ENCODE results near the gene BLVRB. TPM values are rescaled to one million over a fixed set of nuclear protein-coding genes. Genes with fewer than 3 reads are reported as not detected.

Gene BLVRB
- total RNA-seq, 1 experiment from 2014 or later: 246 TPM

DNA sequence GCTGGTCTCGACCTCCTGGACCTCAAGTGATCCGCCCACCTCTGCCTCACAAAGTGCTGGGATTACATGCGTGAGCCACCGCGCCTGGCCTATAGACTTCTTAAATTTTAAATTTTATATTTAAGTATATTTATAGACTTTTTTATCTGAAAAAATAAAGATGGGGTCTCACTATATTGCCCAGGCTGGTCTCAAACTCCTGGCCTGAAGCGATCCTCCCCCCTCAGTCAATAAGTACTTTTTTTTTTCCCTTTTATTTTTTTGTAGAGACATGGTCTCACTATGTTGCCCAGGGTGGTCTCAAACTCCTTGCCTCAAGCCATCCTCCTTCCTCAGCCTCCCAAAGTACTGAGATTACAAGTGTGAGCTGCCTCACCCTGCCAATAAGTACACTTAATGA is 41.6 kb downstream of the BLVRB start:
- Histone ChIP-seq H3K79me2 (ENCODE audit: low read length) (peaks cover 33% of the 10 kb centered on the region), H3K4me1 (ENCODE audit: insufficient read depth, low read length) (peaks cover 12% of the 10 kb centered on the region), H3K9ac (ENCODE audit: low read length) (no peak overlapping the region; the same call in 1 of the 2 replicates), H2AFZ (ENCODE audit: low read length) (no peak overlapping the region), H4K20me1 (ENCODE audit: low read length) (no peaks in the 10 kb centered on the region), H3K4me3 (ENCODE audit: low read length) (peak overlapping the region; percentile 97; the same call in 1 of the 2 replicates), H3F3A (ENCODE audit: low read length, unreplicated experiment) (no peaks in the 10 kb centered on the region), H3K27me3 (ENCODE audit: low read length) (no peaks in the 10 kb centered on the region), H3K9me2 (replicated peaks; ENCODE audit: low read length) (no peaks in the 10 kb centered on the region), H3K36me3 (ENCODE audit: low read depth, low read length) (peaks cover 8% of the 10 kb centered on the region; the same call in 1 of the 2 replicates), H3K27ac (ENCODE audit: low read length) (no peak overlapping the region), H3K4me2 (ENCODE audit: low read length) (peak overlapping the region; percentile 94), H3K9me3 (ENCODE audit: low read length) (no peaks in the 10 kb centered on the region)
- no peak for TF ChIP-seq EZH2 (IDR thresholded peaks at IDR 0.05; ENCODE audit: low read length, unreplicated experiment)
- no peak for TF ChIP-seq CTCF (conservative IDR thresholded peaks at IDR 0.05; ENCODE audit: low read depth, low read length)
- no peak for TF ChIP-seq EZH2phosphoT487 (IDR thresholded peaks at IDR 0.05; ENCODE audit: borderline replicate concordance, low read length)
- DNase-seq (no peak), ATAC-seq (no peak)
- intact Hi-C loops (cut with micrococcal nuclease): loop anchor here (5.0 kb wide), 1 partner anchor 77 kb away; the partner anchor contains the start of genes C19orf47 and PLD3
- POLR2A ChIA-PET (ENCODE audit: unreplicated experiment): no interaction called here
- BruUV-seq (replicated peaks): no TSS peak
- CTCF ChIA-PET: no interaction called here

DNA sequence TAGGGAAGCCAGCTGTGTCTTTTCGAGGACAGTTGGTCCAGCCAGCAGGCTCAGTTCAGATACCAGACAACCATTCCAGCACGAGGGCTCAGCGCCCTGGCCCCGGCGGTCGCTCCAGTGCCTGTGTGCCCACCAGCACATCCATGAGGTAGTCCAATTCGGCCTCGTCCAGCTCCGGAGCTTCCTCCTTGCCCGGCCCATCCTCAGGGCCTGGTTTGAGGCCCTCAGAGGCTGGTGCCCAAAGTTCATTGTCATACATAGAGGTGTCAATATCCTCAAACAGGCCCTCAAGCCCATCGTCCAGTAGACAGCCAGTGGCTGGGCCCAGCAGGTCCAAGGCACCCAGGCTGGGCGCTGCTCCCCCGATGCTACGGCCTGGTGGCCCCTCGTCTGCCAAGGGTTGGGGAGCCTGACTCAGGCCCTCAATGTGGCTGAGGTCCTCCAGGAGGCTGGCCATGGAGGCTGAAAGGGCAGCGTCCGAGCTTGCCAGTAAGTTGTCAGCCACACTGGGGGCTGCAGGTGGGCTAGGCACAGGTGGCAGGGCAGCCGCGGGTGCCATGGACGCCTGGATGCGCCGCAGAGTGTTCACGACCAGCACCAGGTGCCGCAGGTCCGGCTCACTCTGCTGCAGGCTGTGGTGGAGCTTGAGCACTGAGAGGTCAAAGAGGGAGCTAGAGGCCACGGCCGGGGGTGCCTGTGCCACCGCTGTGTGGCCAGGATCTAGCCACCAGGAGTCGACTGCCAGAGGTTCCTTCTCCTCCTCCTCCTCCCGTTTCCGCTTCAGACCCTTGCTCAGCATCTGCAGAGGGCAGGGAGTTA is 42.6 kb downstream of the BLVRB start:
- peaks cover 33% of the 10 kb centered on the region for H3K79me2 ChIP-seq (ENCODE audit: low read length)
- no peaks in the 10 kb centered on the region for H3K27me3 ChIP-seq (ENCODE audit: low read length)
- H2AFZ ChIP-seq (ENCODE audit: low read length): no peak overlapping the region
- H4K20me1 ChIP-seq (ENCODE audit: low read length): no peaks in the 10 kb centered on the region
- peaks cover 12% of the 10 kb centered on the region for H3K4me1 ChIP-seq (ENCODE audit: insufficient read depth, low read length)
- H3K9me3 ChIP-seq (ENCODE audit: low read length): no peaks in the 10 kb centered on the region
- no peak for TF ChIP-seq EZH2phosphoT487 (IDR thresholded peaks at IDR 0.05; ENCODE audit: borderline replicate concordance, low read length)
- TF ChIP-seq EZH2 (IDR thresholded peaks at IDR 0.05; ENCODE audit: low read length, unreplicated experiment): no peak
- no peak for TF ChIP-seq CTCF (conservative IDR thresholded peaks at IDR 0.05; ENCODE audit: low read depth, low read length)
- no peak overlapping the region for H3K4me3 ChIP-seq (ENCODE audit: low read length)
- ChIA-PET POLR2A (ENCODE audit: unreplicated experiment) (no interaction called here), CTCF (no interaction called here)
- H3F3A ChIP-seq (ENCODE audit: low read length, unreplicated experiment): no peaks in the 10 kb centered on the region
- DNase-seq (no peak), ATAC-seq (no peak)
- no peaks in the 10 kb centered on the region for H3K9me2 ChIP-seq (replicated peaks; ENCODE audit: low read length)
- BruUV-seq (replicated peaks): no TSS peak
- H3K4me2 ChIP-seq (ENCODE audit: low read length): no peak overlapping the region
- H3K36me3 ChIP-seq (ENCODE audit: low read depth, low read length): peaks cover 8% of the 10 kb centered on the region; the same call in 1 of the 2 replicates
- intact Hi-C loops (cut with micrococcal nuclease): loop anchor here (5.0 kb wide), 1 partner anchor 76 kb away; the partner anchor contains the start of genes C19orf47 and PLD3
- H3K9ac ChIP-seq (ENCODE audit: low read length): no peak overlapping the region
- H3K27ac ChIP-seq (ENCODE audit: low read length): no peak overlapping the region

Measured in PC-3 (cell line).